HCT116 (cell line): ENCODE data around the gene ABTB2. TPM values are rescaled to one million over a fixed set of nuclear protein-coding genes. Genes with fewer than 3 reads are reported as not detected.

ENCODE experiments used
- ATAC-seq: fragments of 200-7000 bp; cut with Tn5 transposase; 2 replicates; pipeline ENCODE4 v1.9.1; 2020; ENCODE audit warnings: mild to moderate bottlenecking, moderate library complexity
- BruUV-seq: library from RNA; stranded (reverse); fragments of 400-500 nt; replicated peaks from 2 replicates; lab custom pipeline; 2021; lab: Mats Ljungman, UMichigan
- CTCF ChIA-PET: fragments of 300-600 bp; sonication (Branson Sonifier 250); formaldehyde crosslinking; loops from one replicate; lab custom pipeline; 2021; ENCODE audit warnings: antibody characterized with exemption; lab: Charles Lee
- POLR2A ChIA-PET: fragments of 300-600, 350-600 bp; sonication (Branson Sonifier 250); formaldehyde crosslinking; loops from one replicate; lab custom pipeline; 2021; ENCODE audit warnings: antibody characterized with exemption; lab: Charles Lee
- RAD21 ChIA-PET, 2 experiments: fragments of 300-600 bp; sonication (Branson Sonifier 250); formaldehyde crosslinking; loops; one replicate each; lab custom pipeline; 2023; ENCODE audit warnings: low total read pairs in 2 of 2; ENCODE audit not compliant: uncharacterized antibody in 2 of 2, unreplicated experiment in 2 of 2, low non-redundant PET in 1 of 2; lab: Charles Lee
- DNase-seq: peaks from one replicate; pipeline ENCODE4 v3.0.0-alpha.2; 2010; ENCODE audit warnings: low read depth, low spot score
- H2AFZ ChIP-seq: fragments of 200-600 bp; shearing (Covaris generic), sonication (generic); 2 replicates; pipeline ENCODE4 v1.6.1; 2017; ENCODE audit warnings: low read depth, mixed run types, mixed read lengths, antibody characterized with exemption, low read length; ENCODE audit not compliant: poor library complexity, severe bottlenecking
- H3K27ac ChIP-seq: 2 replicates; pipeline ENCODE4 v1.5.1; 2012; ENCODE audit warnings: low read depth, low read length
- H3K27me3 ChIP-seq: fragments of 200-600 bp; sonication (generic); 2 replicates; pipeline ENCODE4 v1.6.1; 2016; ENCODE audit warnings: mixed run types, low read length, mixed read lengths; ENCODE audit not compliant: insufficient read depth
- H3K36me3 ChIP-seq, 2 experiments: fragments of 200-500 bp in 1 of 2; fragments of 200-600 bp in 1 of 2; sonication (Bioruptor generic) in 1 of 2; sonication (generic) in 1 of 2; 2 replicates each; pipeline versions ENCODE4 v1.5.1 to v1.6.1; 2014 to 2016; ENCODE audit warnings: low read length in 2 of 2, inconsistent platforms in 1 of 2, mixed read lengths in 1 of 2, mixed run types in 1 of 2; ENCODE audit not compliant: insufficient read depth in 2 of 2, control insufficient read depth in 1 of 2
- H3K4me1 ChIP-seq, 2 experiments: fragments of 200-600 bp in 1 of 2; sonication (generic) in 1 of 2; 2 replicates each; pipeline versions ENCODE4 v1.5.1 to v1.6.1; 2012 to 2017; ENCODE audit warnings: low read length in 2 of 2, inconsistent platforms in 1 of 2, mild to moderate bottlenecking in 1 of 2, mixed read lengths in 1 of 2, mixed run types in 1 of 2, moderate library complexity in 1 of 2; ENCODE audit not compliant: insufficient read depth in 2 of 2, control insufficient read depth in 1 of 2
- H3K4me2 ChIP-seq: fragments of 200-600 bp; sonication (generic); 2 replicates; pipeline ENCODE4 v1.6.1; 2017; ENCODE audit warnings: mixed run types, low read length, mixed read lengths
- H3K4me3 ChIP-seq, 2 experiments: fragments of 200-600 bp in 1 of 2; sonication (generic) in 1 of 2; replicated peaks in 1 of 2; 2 replicates each; pipeline ENCODE4 v1.5.1; 2011 to 2016; ENCODE audit warnings: low read length in 2 of 2, control low read depth in 1 of 2, low read depth in 1 of 2, mild to moderate bottlenecking in 1 of 2, mixed read lengths in 1 of 2, mixed run types in 1 of 2
- H3K79me2 ChIP-seq: fragments of 200-600 bp; sonication (generic); 2 replicates; pipeline ENCODE4 v1.6.1; 2017; ENCODE audit warnings: mild to moderate bottlenecking, mixed run types, low read length, moderate library complexity, mixed read lengths; ENCODE audit not compliant: insufficient read depth
- H3K9ac ChIP-seq: fragments of 200-600 bp; sonication (generic); 2 replicates; pipeline ENCODE4 v1.6.1; 2016; ENCODE audit warnings: low read length, mixed read lengths
- H3K9me2 ChIP-seq: fragments of 200-600 bp; sonication (generic), shearing (Covaris generic); 2 replicates; pipeline ENCODE4 v1.6.1; 2017; ENCODE audit warnings: mixed run types, mild to moderate bottlenecking, moderate library complexity; ENCODE audit not compliant: insufficient read depth
- H3K9me3 ChIP-seq, 2 experiments: fragments of 200-500 bp in 1 of 2; fragments of 200-600 bp in 1 of 2; sonication (Bioruptor generic) in 1 of 2; sonication (generic) in 1 of 2; 2 replicates each; pipeline ENCODE4 v1.6.1; 2014 to 2017; ENCODE audit warnings: low read length in 2 of 2, mixed read lengths in 2 of 2, inconsistent platforms in 1 of 2, low read depth in 1 of 2, mild to moderate bottlenecking in 1 of 2, mixed run types in 1 of 2, moderate library complexity in 1 of 2; ENCODE audit not compliant: control insufficient read depth in 1 of 2, insufficient read depth in 1 of 2
- H4K20me1 ChIP-seq: fragments of 200-600 bp; sonication (generic), shearing (Covaris generic); 2 replicates; pipeline ENCODE4 v1.6.1; 2017; ENCODE audit warnings: mixed run types, mild to moderate bottlenecking, moderate library complexity; ENCODE audit not compliant: insufficient read depth
- ATF3 ChIP-seq: IDR thresholded peaks from 2 replicates; pipeline ENCODE4 v1.6.1; 2012
- EGR1 ChIP-seq: IDR thresholded peaks from 2 replicates; pipeline ENCODE4 v1.6.1; 2012; ENCODE audit warnings: low read depth
- MAX ChIP-seq: IDR thresholded peaks from 2 replicates; pipeline ENCODE4 v1.6.1; 2012
- POLR2AphosphoS5 ChIP-seq: IDR thresholded peaks from 2 replicates; pipeline ENCODE4 v1.6.1; 2011; ENCODE audit warnings: mild to moderate bottlenecking, low read depth, low read length, moderate library complexity
- SRF ChIP-seq: IDR thresholded peaks from 2 replicates; pipeline ENCODE4 v1.6.1; 2012; ENCODE audit warnings: low read depth
- TCF7L2 ChIP-seq: IDR thresholded peaks from 2 replicates; pipeline ENCODE4 v1.7.0; 2011; ENCODE audit warnings: borderline replicate concordance, inconsistent platforms; ENCODE audit not compliant: insufficient read depth, insufficient read length; ENCODE audit errors: extremely low read depth
- ZBTB33 ChIP-seq: IDR thresholded peaks from 2 replicates; pipeline ENCODE4 v1.6.1; 2011; ENCODE audit warnings: mild to moderate bottlenecking, low read length, moderate library complexity; ENCODE audit not compliant: insufficient replicate concordance; ENCODE audit errors: extremely low read depth
- intact Hi-C: fragments of 100-400 bp; cut with micrococcal nuclease; formaldehyde crosslinking; loops from 2 replicates; pipeline ENCODE4 v1.10.0; 2022
- total RNA-seq: library from RNA; stranded (reverse); gene quantifications from one replicate; pipeline ENCODE4 v1.2.1, GENCODE V29; 2021; ENCODE audit not compliant: unreplicated experiment

Gene ABTB2
- total RNA-seq, 1 experiment from 2014 or later = 6.8 TPM

GRCh38 chr11:34340653-34341052, 17.2 kb downstream of the ABTB2 start:
- H3K79me2 ChIP-seq = peaks cover 1% of the 10 kb centered on the region; the same call in 1 of the 2 replicates
- no peak for TF ChIP-seq SRF
- no peak for TF ChIP-seq ATF3
- no peak for TF ChIP-seq EGR1
- TF ChIP-seq TCF7L2 = no peak
- TF ChIP-seq POLR2AphosphoS5 = no peak
- TF ChIP-seq MAX = no peak
- no peak for TF ChIP-seq ZBTB33
- no peaks in the 10 kb centered on the region for H3K27me3 ChIP-seq
- ATAC-seq (no peak), DNase-seq (no peak)
- H3K27ac ChIP-seq = no peak overlapping the region
- no peak overlapping the region for H3K4me2 ChIP-seq
- no TSS peak for BruUV-seq
- no peak overlapping the region for H2AFZ ChIP-seq
- intact Hi-C loops = no loop called here
- POLR2A ChIA-PET = interaction anchor here (0.8 kb wide), 1 partner anchor 9 kb away, joined by 3 read pairs; no protein-coding TSS in a partner anchor
- RAD21 ChIA-PET = no interaction called here
- H3K4me1 ChIP-seq = peaks cover 36 to 39% of the 10 kb centered on the region in 2 experiments
- H4K20me1 ChIP-seq = no peaks in the 10 kb centered on the region
- H3K9me2 ChIP-seq = no peaks in the 10 kb centered on the region
- no peak overlapping the region for H3K4me3 ChIP-seq
- H3K36me3 ChIP-seq = no peaks in the 10 kb centered on the region
- CTCF ChIA-PET = no interaction called here
- H3K9ac ChIP-seq = no peak overlapping the region
- H3K9me3 ChIP-seq = no peaks in the 10 kb centered on the region
